ENCODE results near the gene PALD1. TPM values are rescaled to one million over a fixed set of nuclear protein-coding genes. Genes with fewer than 3 reads are reported as not detected.

PALD1 gene
- total and polyA plus RNA-seq, 9 of the 15 experiments (the other 6 are each of a cell fraction or from before 2014, with no cell fraction given): 0.03 to 0.29 (median 0.09) TPM; not detected in 2

DNA sequence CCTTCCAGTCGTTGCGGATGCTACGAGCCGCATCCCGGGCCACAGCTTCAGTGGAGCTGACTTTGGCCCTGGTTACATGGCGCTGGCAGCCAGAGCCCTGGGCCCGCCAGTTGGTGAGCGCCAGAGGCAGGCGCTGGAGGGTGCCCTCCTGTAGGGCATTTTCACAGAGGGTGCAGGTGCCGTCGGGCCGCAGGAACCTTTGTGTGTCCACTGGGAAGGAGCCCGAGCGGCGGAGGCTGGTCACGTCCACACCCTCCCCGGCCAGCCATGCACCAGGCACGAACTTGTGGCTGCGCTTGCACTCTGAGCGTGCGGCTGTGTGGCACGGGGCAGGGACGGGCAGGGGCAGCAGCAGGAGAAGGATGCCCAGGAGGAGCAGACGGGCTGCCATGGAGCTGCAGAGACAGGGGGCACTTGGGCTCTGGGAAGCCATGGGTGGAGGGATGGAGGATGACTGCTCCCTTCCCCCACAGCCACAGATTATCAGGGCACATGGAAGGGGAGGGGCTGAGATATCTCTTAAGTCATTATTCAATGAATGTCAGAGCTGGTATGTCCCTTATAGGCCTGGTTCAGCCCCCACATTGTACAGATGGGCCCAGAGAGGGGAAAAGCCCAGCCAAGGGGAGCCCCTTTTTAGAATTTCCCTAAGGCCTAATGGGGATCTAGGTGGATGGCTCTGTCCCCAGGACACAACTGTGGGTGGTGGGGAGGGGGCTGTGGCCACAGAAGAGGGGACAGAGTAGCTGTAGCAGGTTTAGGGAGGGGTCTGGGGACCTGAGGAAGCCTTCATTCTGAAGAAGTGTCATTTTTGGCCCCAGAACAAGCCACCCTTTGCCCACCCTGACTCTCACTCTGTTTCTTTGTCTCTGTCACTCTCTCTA lies 122.2 kb downstream of the PALD1 start (continued):
- TF ChIP-seq, protein P1, sequence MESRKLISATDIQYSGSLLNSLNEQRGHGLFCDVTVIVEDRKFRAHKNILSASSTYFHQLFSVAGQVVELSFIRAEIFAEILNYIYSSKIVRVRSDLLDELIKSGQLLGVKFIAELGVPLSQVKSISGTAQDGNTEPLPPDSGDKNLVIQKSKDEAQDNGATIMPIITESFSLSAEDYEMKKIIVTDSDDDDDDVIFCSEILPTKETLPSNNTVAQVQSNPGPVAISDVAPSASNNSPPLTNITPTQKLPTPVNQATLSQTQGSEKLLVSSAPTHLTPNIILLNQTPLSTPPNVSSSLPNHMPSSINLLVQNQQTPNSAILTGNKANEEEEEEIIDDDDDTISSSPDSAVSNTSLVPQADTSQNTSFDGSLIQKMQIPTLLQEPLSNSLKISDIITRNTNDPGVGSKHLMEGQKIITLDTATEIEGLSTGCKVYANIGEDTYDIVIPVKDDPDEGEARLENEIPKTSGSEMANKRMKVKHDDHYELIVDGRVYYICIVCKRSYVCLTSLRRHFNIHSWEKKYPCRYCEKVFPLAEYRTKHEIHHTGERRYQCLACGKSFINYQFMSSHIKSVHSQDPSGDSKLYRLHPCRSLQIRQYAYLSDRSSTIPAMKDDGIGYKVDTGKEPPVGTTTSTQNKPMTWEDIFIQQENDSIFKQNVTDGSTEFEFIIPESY (CRISPR knock-in tag; IDR thresholded peaks at IDR 0.05): peak; percentile 76
- TF ChIP-seq MED1 (CRISPR knock-in tag; IDR thresholded peaks at IDR 0.05; ENCODE audit: borderline replicate concordance) (no peak), MAZ (CRISPR knock-in tag; conservative IDR thresholded peaks at IDR 0.05 in 1 of 2, IDR thresholded peaks at IDR 0.05 in 1 of 2) (no peak), ZKSCAN8 (CRISPR knock-in tag; IDR thresholded peaks at IDR 0.05) (no peak), NBN (IDR thresholded peaks at IDR 0.05; ENCODE audit: low read depth) (no peak), YBX1 (IDR thresholded peaks at IDR 0.05) (no peak), NONO (IDR thresholded peaks at IDR 0.05; ENCODE audit: low read depth in 2 of 2, low read length in 1 of 2) (no peak), MYC (IDR thresholded peaks at IDR 0.05; ENCODE audit: low read depth, low read length) (peak; percentile 78), MYC (CRISPR knock-in tag; IDR thresholded peaks at IDR 0.05; ENCODE audit: borderline replicate concordance, low read depth) (no peak), TFAM (CRISPR knock-in tag; conservative IDR thresholded peaks at IDR 0.05) (no peak), NR2C1 (IDR thresholded peaks at IDR 0.05) (no peak), NR2C1 (tag; IDR thresholded peaks at IDR 0.05) (no peak), FOXM1 (IDR thresholded peaks at IDR 0.05; ENCODE audit: low read depth) (no peak), FOXM1 (CRISPR knock-in tag; IDR thresholded peaks at IDR 0.05; ENCODE audit: low read depth) (no peak), NEUROD1 (IDR thresholded peaks at IDR 0.05; ENCODE audit: borderline replicate concordance, low read depth, low read length, partially characterized antibody) (no peak), ZFP36 (IDR thresholded peaks at IDR 0.05; ENCODE audit: low read depth, low read length, partially characterized antibody) (no peak), TARDBP (IDR thresholded peaks at IDR 0.05) (no peak)
- TF ChIP-seq, protein P2, sequence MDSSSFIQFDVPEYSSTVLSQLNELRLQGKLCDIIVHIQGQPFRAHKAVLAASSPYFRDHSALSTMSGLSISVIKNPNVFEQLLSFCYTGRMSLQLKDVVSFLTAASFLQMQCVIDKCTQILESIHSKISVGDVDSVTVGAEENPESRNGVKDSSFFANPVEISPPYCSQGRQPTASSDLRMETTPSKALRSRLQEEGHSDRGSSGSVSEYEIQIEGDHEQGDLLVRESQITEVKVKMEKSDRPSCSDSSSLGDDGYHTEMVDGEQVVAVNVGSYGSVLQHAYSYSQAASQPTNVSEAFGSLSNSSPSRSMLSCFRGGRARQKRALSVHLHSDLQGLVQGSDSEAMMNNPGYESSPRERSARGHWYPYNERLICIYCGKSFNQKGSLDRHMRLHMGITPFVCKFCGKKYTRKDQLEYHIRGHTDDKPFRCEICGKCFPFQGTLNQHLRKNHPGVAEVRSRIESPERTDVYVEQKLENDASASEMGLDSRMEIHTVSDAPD (CRISPR knock-in tag; IDR thresholded peaks at IDR 0.05): no peak
- TF ChIP-seq, protein P3, sequence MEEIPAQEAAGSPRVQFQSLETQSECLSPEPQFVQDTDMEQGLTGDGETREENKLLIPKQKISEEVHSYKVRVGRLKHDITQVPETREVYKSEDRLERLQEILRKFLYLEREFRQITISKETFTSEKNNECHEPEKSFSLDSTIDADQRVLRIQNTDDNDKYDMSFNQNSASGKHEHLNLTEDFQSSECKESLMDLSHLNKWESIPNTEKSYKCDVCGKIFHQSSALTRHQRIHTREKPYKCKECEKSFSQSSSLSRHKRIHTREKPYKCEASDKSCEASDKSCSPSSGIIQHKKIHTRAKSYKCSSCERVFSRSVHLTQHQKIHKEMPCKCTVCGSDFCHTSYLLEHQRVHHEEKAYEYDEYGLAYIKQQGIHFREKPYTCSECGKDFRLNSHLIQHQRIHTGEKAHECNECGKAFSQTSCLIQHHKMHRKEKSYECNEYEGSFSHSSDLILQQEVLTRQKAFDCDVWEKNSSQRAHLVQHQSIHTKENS (CRISPR knock-in tag; IDR thresholded peaks at IDR 0.05): no peak
- TF ChIP-seq, protein P4, sequence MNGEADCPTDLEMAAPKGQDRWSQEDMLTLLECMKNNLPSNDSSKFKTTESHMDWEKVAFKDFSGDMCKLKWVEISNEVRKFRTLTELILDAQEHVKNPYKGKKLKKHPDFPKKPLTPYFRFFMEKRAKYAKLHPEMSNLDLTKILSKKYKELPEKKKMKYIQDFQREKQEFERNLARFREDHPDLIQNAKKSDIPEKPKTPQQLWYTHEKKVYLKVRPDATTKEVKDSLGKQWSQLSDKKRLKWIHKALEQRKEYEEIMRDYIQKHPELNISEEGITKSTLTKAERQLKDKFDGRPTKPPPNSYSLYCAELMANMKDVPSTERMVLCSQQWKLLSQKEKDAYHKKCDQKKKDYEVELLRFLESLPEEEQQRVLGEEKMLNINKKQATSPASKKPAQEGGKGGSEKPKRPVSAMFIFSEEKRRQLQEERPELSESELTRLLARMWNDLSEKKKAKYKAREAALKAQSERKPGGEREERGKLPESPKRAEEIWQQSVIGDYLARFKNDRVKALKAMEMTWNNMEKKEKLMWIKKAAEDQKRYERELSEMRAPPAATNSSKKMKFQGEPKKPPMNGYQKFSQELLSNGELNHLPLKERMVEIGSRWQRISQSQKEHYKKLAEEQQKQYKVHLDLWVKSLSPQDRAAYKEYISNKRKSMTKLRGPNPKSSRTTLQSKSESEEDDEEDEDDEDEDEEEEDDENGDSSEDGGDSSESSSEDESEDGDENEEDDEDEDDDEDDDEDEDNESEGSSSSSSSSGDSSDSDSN (IDR thresholded peaks at IDR 0.05; ENCODE audit: borderline replicate concordance in 1 of 2, low read depth in 2 of 2, low read length in 2 of 2): no peak
